Type B pancreatic cell (in vitro differentiated cells): Measurements from ENCODE around the gene SAPCD1. TPM values are rescaled to one million over a fixed set of nuclear protein-coding genes. Genes with fewer than 3 reads are reported as not detected.

ENCODE experiments used
- DNase-seq: peaks from one replicate; pipeline ENCODE4 v3.0.0; 2021; ENCODE audit warnings: mixed read lengths; ENCODE audit not compliant: unreplicated experiment; ENCODE audit errors: extremely low spot score
- H3K27ac Mint-ChIP-seq: 2 replicates; pipeline ENCODE4 v1.8.0; 2021; ENCODE audit warnings: mild to moderate bottlenecking, mixed read lengths
- H3K27me3 Mint-ChIP-seq: 2 replicates; pipeline ENCODE4 v1.8.0; 2021; ENCODE audit warnings: mixed read lengths
- H3K36me3 Mint-ChIP-seq: 2 replicates; pipeline ENCODE4 v1.8.0; 2021; ENCODE audit warnings: mixed read lengths
- H3K4me1 Mint-ChIP-seq: one replicate; pipeline ENCODE4 v1.8.0; 2021; ENCODE audit warnings: mixed read lengths; ENCODE audit not compliant: unreplicated experiment
- H3K4me3 Mint-ChIP-seq: 2 replicates; pipeline ENCODE4 v1.8.0; 2021; ENCODE audit warnings: mild to moderate bottlenecking, mixed read lengths
- H3K9me3 Mint-ChIP-seq: 2 replicates; pipeline ENCODE4 v1.8.0; 2021; ENCODE audit warnings: mixed read lengths
- CTCF ChIP-seq: fragments of 200-600 bp; sonication (generic); conservative IDR thresholded peaks from 2 replicates; pipeline ENCODE4 v1.5.0; 2021; ENCODE audit warnings: antibody characterized with exemption, mild to moderate bottlenecking
- total RNA-seq: library from RNA; stranded (reverse); gene quantifications from 2 replicates; pipeline ENCODE4 v1.2.1, GENCODE V29; 2021; ENCODE audit warnings: low replicate concordance

Gene SAPCD1
- total RNA-seq, 1 donor from 2014 or later, result 8.9 TPM

GRCh38 chr6:31750411-31751022 lies 11.9 kb upstream of the SAPCD1 start:
- Mint-ChIP-seq H3K9me3 (no peaks in the 10 kb centered on the region), H3K27me3 (no peaks in the 10 kb centered on the region), H3K27ac (no peak overlapping the region), H3K4me3 (no peak overlapping the region), H3K4me1 (peaks cover 5% of the 10 kb centered on the region), H3K36me3 (peaks cover 4% of the 10 kb centered on the region)
- no peak for TF ChIP-seq CTCF
- DNase-seq, result no peak

GRCh38 chr6:31752739-31753319 lies 9.6 kb upstream of the SAPCD1 start:
- no peaks in the 10 kb centered on the region for H3K36me3 Mint-ChIP-seq
- no peaks in the 10 kb centered on the region for H3K27me3 Mint-ChIP-seq
- no peaks in the 10 kb centered on the region for H3K4me1 Mint-ChIP-seq
- DNase-seq, result no peak
- TF ChIP-seq CTCF, result no peak
- no peak overlapping the region for H3K4me3 Mint-ChIP-seq
- H3K9me3 Mint-ChIP-seq, result no peaks in the 10 kb centered on the region
- H3K27ac Mint-ChIP-seq, result no peak overlapping the region

DNA sequence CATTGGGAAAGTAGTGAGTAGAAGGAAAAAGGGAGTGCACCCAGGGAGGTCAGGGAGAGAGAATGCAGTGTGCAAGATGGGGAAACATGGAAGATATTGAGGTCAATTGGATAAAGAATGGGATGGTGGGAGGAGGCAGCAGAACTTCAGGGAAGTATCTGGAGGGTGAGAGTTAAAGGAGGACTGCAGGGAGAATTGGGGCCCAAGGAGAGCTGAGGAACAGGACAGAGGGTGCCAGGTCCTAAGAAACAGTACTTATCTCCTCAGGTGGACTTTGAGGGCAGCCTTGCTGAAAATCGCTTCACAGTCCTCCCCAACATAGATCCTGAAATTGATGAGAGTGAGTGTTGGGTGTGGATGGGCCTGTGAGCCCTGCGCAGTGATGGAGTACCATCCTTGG lies 4.2 kb upstream of the SAPCD1 start:
- Mint-ChIP-seq H3K4me3 (no peak overlapping the region), H3K36me3 (peaks cover 18% of the 10 kb centered on the region), H3K4me1 (peaks cover 2% of the 10 kb centered on the region), H3K27ac (no peak overlapping the region), H3K9me3 (no peaks in the 10 kb centered on the region), H3K27me3 (no peaks in the 10 kb centered on the region)
- no peak for TF ChIP-seq CTCF
- no peak for DNase-seq

DNA sequence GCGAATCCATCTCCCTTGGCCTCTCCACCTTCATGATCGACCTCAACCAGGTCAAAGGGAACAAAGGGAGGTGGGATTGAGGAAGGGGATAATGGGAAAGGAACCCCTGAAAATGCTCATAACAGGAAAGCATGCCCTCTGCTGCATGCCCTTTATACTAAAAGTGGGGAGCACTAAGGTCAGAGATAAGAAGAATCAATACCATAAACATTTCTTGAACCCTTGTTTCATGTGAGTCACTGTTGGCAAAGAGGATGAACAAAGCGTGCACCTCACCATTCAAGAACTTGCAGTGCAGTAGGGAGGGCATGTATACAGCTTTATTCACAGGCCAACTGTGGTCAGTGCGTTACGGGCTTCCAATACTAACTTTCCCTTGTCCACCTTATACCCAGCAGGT lies 1.7 kb upstream of the SAPCD1 start:
- no peaks in the 10 kb centered on the region for H3K27me3 Mint-ChIP-seq
- H3K9me3 Mint-ChIP-seq, result no peaks in the 10 kb centered on the region
- H3K27ac Mint-ChIP-seq, result no peak overlapping the region
- no peak for DNase-seq
- H3K36me3 Mint-ChIP-seq, result peaks cover 25% of the 10 kb centered on the region
- no peak for TF ChIP-seq CTCF
- H3K4me1 Mint-ChIP-seq, result peaks cover 11% of the 10 kb centered on the region
- H3K4me3 Mint-ChIP-seq, result no peak overlapping the region

GRCh38 chr6:31761343-31761742 lies 1.1 kb upstream of the SAPCD1 start:
- no peak for DNase-seq
- peaks cover 25% of the 10 kb centered on the region for H3K36me3 Mint-ChIP-seq
- H3K4me3 Mint-ChIP-seq, result no peak overlapping the region
- H3K9me3 Mint-ChIP-seq, result no peaks in the 10 kb centered on the region
- no peak for TF ChIP-seq CTCF
- no peaks in the 10 kb centered on the region for H3K27me3 Mint-ChIP-seq
- H3K4me1 Mint-ChIP-seq, result peaks cover 11% of the 10 kb centered on the region
- H3K27ac Mint-ChIP-seq, result no peak overlapping the region
